ENCODE measurements around the gene TCF7L2.

The TCF7L2 gene

DNA sequence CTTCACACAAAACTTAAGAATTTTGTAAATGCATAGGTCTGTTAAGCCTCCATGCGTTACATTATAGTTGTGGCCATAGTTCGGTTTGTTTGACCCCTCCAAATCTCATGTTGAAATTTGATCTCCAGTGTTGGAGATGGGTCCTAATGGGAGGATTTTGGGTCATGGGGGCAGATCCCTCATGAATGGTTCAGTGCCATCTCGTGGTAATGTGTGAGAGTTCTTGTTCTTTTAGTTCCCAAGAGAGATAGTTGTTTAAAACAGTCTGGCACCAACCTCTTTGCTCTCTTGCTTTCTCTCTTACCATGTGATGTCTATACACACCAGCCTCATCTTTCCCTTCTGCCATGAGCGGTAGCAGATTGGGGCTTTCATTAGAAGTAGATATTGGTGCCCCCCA, 264.3 kb downstream of the TCF7L2 start:
- TF ChIP-seq, protein P1, sequence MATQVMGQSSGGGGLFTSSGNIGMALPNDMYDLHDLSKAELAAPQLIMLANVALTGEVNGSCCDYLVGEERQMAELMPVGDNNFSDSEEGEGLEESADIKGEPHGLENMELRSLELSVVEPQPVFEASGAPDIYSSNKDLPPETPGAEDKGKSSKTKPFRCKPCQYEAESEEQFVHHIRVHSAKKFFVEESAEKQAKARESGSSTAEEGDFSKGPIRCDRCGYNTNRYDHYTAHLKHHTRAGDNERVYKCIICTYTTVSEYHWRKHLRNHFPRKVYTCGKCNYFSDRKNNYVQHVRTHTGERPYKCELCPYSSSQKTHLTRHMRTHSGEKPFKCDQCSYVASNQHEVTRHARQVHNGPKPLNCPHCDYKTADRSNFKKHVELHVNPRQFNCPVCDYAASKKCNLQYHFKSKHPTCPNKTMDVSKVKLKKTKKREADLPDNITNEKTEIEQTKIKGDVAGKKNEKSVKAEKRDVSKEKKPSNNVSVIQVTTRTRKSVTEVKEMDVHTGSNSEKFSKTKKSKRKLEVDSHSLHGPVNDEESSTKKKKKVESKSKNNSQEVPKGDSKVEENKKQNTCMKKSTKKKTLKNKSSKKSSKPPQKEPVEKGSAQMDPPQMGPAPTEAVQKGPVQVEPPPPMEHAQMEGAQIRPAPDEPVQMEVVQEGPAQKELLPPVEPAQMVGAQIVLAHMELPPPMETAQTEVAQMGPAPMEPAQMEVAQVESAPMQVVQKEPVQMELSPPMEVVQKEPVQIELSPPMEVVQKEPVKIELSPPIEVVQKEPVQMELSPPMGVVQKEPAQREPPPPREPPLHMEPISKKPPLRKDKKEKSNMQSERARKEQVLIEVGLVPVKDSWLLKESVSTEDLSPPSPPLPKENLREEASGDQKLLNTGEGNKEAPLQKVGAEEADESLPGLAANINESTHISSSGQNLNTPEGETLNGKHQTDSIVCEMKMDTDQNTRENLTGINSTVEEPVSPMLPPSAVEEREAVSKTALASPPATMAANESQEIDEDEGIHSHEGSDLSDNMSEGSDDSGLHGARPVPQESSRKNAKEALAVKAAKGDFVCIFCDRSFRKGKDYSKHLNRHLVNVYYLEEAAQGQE (IDR thresholded peaks at IDR 0.05; ENCODE audit: insufficient read depth in 1 of 2, low read depth in 2 of 2, low read length in 2 of 2), result no peak
- no peak for TF ChIP-seq SIN3A (IDR thresholded peaks at IDR 0.05; ENCODE audit: borderline replicate concordance, insufficient read depth, low read length)
- no peak for TF ChIP-seq FOXP2 (optimal IDR thresholded peaks at IDR 0.05; ENCODE audit: borderline replicate concordance, extremely low read depth, extremely low read length, insufficient read depth)
- no peak for TF ChIP-seq POLR2AphosphoS5 (IDR thresholded peaks at IDR 0.05; ENCODE audit: low read depth, low read length)
- no peak for TF ChIP-seq TAF1 (IDR thresholded peaks at IDR 0.05; ENCODE audit: borderline replicate concordance, insufficient read depth, low read length)

DNA sequence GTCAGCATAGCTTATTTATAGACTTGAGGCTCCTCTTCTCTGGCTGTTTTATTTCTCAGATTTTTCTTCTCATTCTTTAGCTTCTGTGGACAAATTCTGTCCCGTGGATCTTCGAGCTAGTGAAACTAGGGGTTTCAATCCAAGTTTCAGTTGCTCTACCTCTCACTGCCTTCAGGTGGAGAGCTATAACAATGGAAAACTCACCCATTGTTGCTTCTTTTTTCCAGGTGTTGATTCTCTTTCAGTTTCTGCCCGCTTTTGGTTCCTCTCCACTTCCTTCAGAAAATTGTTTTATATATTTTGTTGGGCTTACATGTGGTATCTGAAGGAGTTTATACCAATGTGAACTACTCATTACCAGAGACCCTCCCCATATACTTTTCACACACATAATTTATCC, 266.1 kb downstream of the TCF7L2 start:
- TF ChIP-seq SIN3A (IDR thresholded peaks at IDR 0.05; ENCODE audit: borderline replicate concordance, insufficient read depth, low read length), result no peak
- no peak for TF ChIP-seq POLR2AphosphoS5 (IDR thresholded peaks at IDR 0.05; ENCODE audit: low read depth, low read length)
- TF ChIP-seq FOXP2 (optimal IDR thresholded peaks at IDR 0.05; ENCODE audit: borderline replicate concordance, extremely low read depth, extremely low read length, insufficient read depth), result no peak
- no peak for TF ChIP-seq TAF1 (IDR thresholded peaks at IDR 0.05; ENCODE audit: borderline replicate concordance, insufficient read depth, low read length)
- TF ChIP-seq, protein P1 (IDR thresholded peaks at IDR 0.05; ENCODE audit: insufficient read depth in 1 of 2, low read depth in 2 of 2, low read length in 2 of 2), result no peak

Measured in PFSK-1 (cell line).